K562 (cell line): Measurements from ENCODE around the gene TGFBR3L. TPM values are rescaled to one million over a fixed set of nuclear protein-coding genes. Genes with fewer than 3 reads are reported as not detected.

Experiments used
- CREB3L1 ChIP-seq: fragments of 450-650 bp; IDR thresholded peaks from 2 replicates; pipeline ENCODE4 v1.6.1; 2014; ENCODE audit warnings: low read depth, mild to moderate bottlenecking, moderate library complexity, borderline replicate concordance
- DDX20 ChIP-seq: fragments of 450-650 bp; IDR thresholded peaks from 2 replicates; pipeline ENCODE4 v1.6.1; 2016; ENCODE audit warnings: missing genetic modification characterization, low read depth, mild to moderate bottlenecking, missing compliant biosample characterization, moderate library complexity
- ELK3 ChIP-seq: fragments of 450-650 bp; formaldehyde crosslinking; IDR thresholded peaks from 2 replicates; pipeline ENCODE4 v1.4.0; 2020; ENCODE audit warnings: mild to moderate bottlenecking
- ETV6 ChIP-seq, 3 experiments: fragments of 150-350 bp in 1 of 3; sonication (generic) in 1 of 3; formaldehyde crosslinking in 1 of 3; IDR thresholded peaks; 2 replicates each; pipeline versions ENCODE4 v1.6.1 to v1.8.0; 2014 to 2022; ENCODE audit warnings: borderline replicate concordance in 2 of 3, low read depth in 2 of 3, antibody characterized with exemption in 1 of 3, low read length in 1 of 3, mild to moderate bottlenecking in 1 of 3, missing genetic modification reagents in 1 of 3
- HDAC6 ChIP-seq: IDR thresholded peaks from 2 replicates; pipeline ENCODE4 v1.6.1; 2012; ENCODE audit warnings: low read depth, mild to moderate bottlenecking, control low read depth, inconsistent platforms, low read length, moderate library complexity
- HNRNPH1 ChIP-seq: fragments of 200-400 bp; formaldehyde crosslinking; optimal IDR thresholded peaks from 2 replicates; pipeline ENCODE3; 2017; ENCODE audit warnings: low read depth, mild to moderate bottlenecking, low read length, moderate library complexity
- ID3 ChIP-seq, 2 experiments: fragments of 250-450 bp in 1 of 2; fragments of 450-650 bp in 1 of 2; sonication (Bioruptor Pico) in 1 of 2; IDR thresholded peaks; 2 replicates each; pipeline versions ENCODE4 v1.6.1 to v1.8.0; 2016 to 2021; ENCODE audit warnings: mild to moderate bottlenecking in 2 of 2, moderate library complexity in 2 of 2, missing compliant biosample characterization in 1 of 2, missing genetic modification characterization in 1 of 2
- MCM5 ChIP-seq: fragments of 450-650 bp; IDR thresholded peaks from 2 replicates; pipeline ENCODE4 v1.6.1; 2016; ENCODE audit warnings: low read depth
- OTX1 ChIP-seq: fragments of 450-650 bp; formaldehyde crosslinking; IDR thresholded peaks from 2 replicates; pipeline ENCODE4 v1.4.0; 2022; ENCODE audit warnings: mild to moderate bottlenecking
- RBM14 ChIP-seq: fragments of 200-400 bp; formaldehyde crosslinking; IDR thresholded peaks from 2 replicates; pipeline ENCODE4 v1.6.1; 2018; ENCODE audit warnings: low read depth, mild to moderate bottlenecking, low read length, moderate library complexity, borderline replicate concordance; ENCODE audit not compliant: insufficient read depth
- SMAD3 ChIP-seq: fragments of 450-650 bp; formaldehyde crosslinking; conservative IDR thresholded peaks from 2 replicates; pipeline ENCODE4 v1.4.0; 2020; ENCODE audit warnings: mild to moderate bottlenecking
- USF2 ChIP-seq: sonication (generic); formaldehyde crosslinking; IDR thresholded peaks from 2 replicates; pipeline ENCODE4 v1.5.0; 2020; ENCODE audit warnings: missing genetic modification reagents
- ZBTB12 ChIP-seq: fragments of 250-450 bp; sonication (Bioruptor Pico); IDR thresholded peaks from 2 replicates; pipeline ENCODE4 v1.4.0; 2020
- ZMIZ1 ChIP-seq, 2 experiments: fragments of 150-350 bp in 1 of 2; IDR thresholded peaks; 2 replicates each; pipeline ENCODE4 v1.6.1; 2012 to 2016; ENCODE audit warnings: low read depth in 2 of 2, low read length in 2 of 2, mild to moderate bottlenecking in 1 of 2, moderate library complexity in 1 of 2
- ZNF668 ChIP-seq: fragments of 250-450 bp; sonication (Bioruptor Pico); IDR thresholded peaks from 2 replicates; pipeline ENCODE4 v1.8.0; 2022; ENCODE audit warnings: mild to moderate bottlenecking, inconsistent platforms
- ZZZ3 ChIP-seq: fragments of 450-650 bp; IDR thresholded peaks from 2 replicates; pipeline ENCODE4 v1.6.1; 2016; ENCODE audit warnings: antibody characterized with exemption, mild to moderate bottlenecking, moderate library complexity
- polyA plus RNA-seq, 8 experiments: library from polyadenylated mRNA; depleted of rRNA in 4 of 8; stranded (reverse) in 5 of 8; unstranded in 3 of 8; fragments of >200 nt; fragmentation: Nextera tagmentation in 2 of 8; fragmentation: Illumina TruSeq in 1 of 8; extraction: Ambion mirVana in 2 of 8; extraction: Trizol in 1 of 8; gene quantifications; 2 replicates each; pipeline versions ENCODE4 v1.2.1 to v1.2.3, GENCODE V29; 2011 to 2014; ENCODE audit warnings: inconsistent platforms in 1 of 8, missing spikeins in 1 of 8
- total RNA-seq, 7 experiments: library from RNA; depleted of rRNA in 6 of 7; stranded (reverse); fragments of >200 nt in 6 of 7; fragmentation: Illumina TruSeq in 2 of 7; extraction: Trizol in 2 of 7; gene quantifications; 2 replicates each; pipeline versions ENCODE4 v1.2.1 to v1.2.3, GENCODE V29; 2011 to 2021; ENCODE audit warnings: low replicate concordance in 1 of 7

Gene TGFBR3L
- total and polyA plus RNA-seq, 9 of the 15 experiments (the other 6 are each of a cell fraction or from before 2014, with no cell fraction given) = not detected

- TF ChIP-seq ZBTB12 (CRISPR knock-in tag) (peak; percentile 86), ZNF668 (CRISPR knock-in tag) (no peak), MCM5 (no peak), HDAC6 (no peak), DDX20 (tag) (no peak), HNRNPH1 (no peak), ZMIZ1 (IDR thresholded peaks at IDR 0.05; ENCODE audit: low read depth in 2 of 2, low read length in 2 of 2) (no peak), CREB3L1 (peak; percentile 51; the same call in 1 of the 2 replicates), RBM14 (no peak), ZZZ3 (no peak), SMAD3 (CRISPR knock-in tag) (no peak; the same call in 1 of the 2 replicates), USF2 (peak; percentile 54), ELK3 (CRISPR knock-in tag) (no peak), ETV6 (IDR thresholded peaks at IDR 0.05; ENCODE audit: borderline replicate concordance in 1 of 2, low read depth in 2 of 2, low read length in 1 of 2) (no peak), ETV6 (CRISPR knock-in tag; IDR thresholded peaks at IDR 0.05; ENCODE audit: borderline replicate concordance) (no peak), OTX1 (CRISPR knock-in tag) (no peak), ID3 (CRISPR knock-in tag; IDR thresholded peaks at IDR 0.05) (no peak), ID3 (tag; IDR thresholded peaks at IDR 0.05) (peak; percentile 90)
Observed at GRCh38 chr19:7943444-7944176, 29.0 kb downstream of the TGFBR3L start, which contains the start of gene TIMM44 (continued).
